Endothelial cell (in vitro differentiated cells): ENCODE results near the gene PLEKHG3. TPM values are rescaled to one million over a fixed set of nuclear protein-coding genes. Genes with fewer than 3 reads are reported as not detected.

Experiments used
- DNase-seq: peaks from one replicate; pipeline ENCODE4 v3.0.0; 2021; ENCODE audit warnings: low spot score
- H3K27ac Mint-ChIP-seq: one replicate; pipeline ENCODE4 v1.8.0; 2021; ENCODE audit warnings: mixed read lengths, inconsistent platforms; ENCODE audit not compliant: unreplicated experiment
- H3K27me3 Mint-ChIP-seq: one replicate; pipeline ENCODE4 v1.8.0; 2021; ENCODE audit warnings: mild to moderate bottlenecking, moderate library complexity, mixed read lengths, inconsistent platforms; ENCODE audit not compliant: unreplicated experiment
- H3K36me3 Mint-ChIP-seq: one replicate; pipeline ENCODE4 v1.8.0; 2021; ENCODE audit warnings: mild to moderate bottlenecking, low read depth, mixed read lengths, inconsistent platforms; ENCODE audit not compliant: unreplicated experiment
- H3K4me1 Mint-ChIP-seq: one replicate; pipeline ENCODE4 v1.8.0; 2021; ENCODE audit warnings: mild to moderate bottlenecking, mixed read lengths, inconsistent platforms; ENCODE audit not compliant: unreplicated experiment
- H3K4me3 Mint-ChIP-seq: one replicate; pipeline ENCODE4 v1.8.0; 2021; ENCODE audit warnings: mild to moderate bottlenecking, mixed read lengths, inconsistent platforms; ENCODE audit not compliant: unreplicated experiment
- H3K9me3 Mint-ChIP-seq: one replicate; pipeline ENCODE4 v1.8.0; 2021; ENCODE audit warnings: mixed read lengths, inconsistent platforms; ENCODE audit not compliant: unreplicated experiment
- CTCF ChIP-seq: fragments of 200-600 bp; sonication (generic); IDR thresholded peaks from one replicate; pipeline ENCODE4 v1.5.0; 2021; ENCODE audit warnings: antibody characterized with exemption; ENCODE audit not compliant: unreplicated experiment
- total RNA-seq: library from RNA; stranded (reverse); fragmentation: NEBNext Ultra II Directional; extraction: Animal tissue kit (Norgen Biotek cat#: 25700); gene quantifications from one replicate; pipeline ENCODE4 v1.2.1, GENCODE V29; 2021; ENCODE audit not compliant: unreplicated experiment

PLEKHG3 gene
- total RNA-seq, 1 donor from 2014 or later, result 31.4 TPM

GRCh38 chr14:64771161-64771560 lies 66.9 kb downstream of the PLEKHG3 start:
- no peak for TF ChIP-seq CTCF
- no peaks in the 10 kb centered on the region for H3K9me3 Mint-ChIP-seq
- H3K27me3 Mint-ChIP-seq, result peaks cover 10% of the 10 kb centered on the region
- no peak for DNase-seq
- H3K27ac Mint-ChIP-seq, result no peak overlapping the region
- H3K4me1 Mint-ChIP-seq, result peaks cover 9% of the 10 kb centered on the region
- peaks cover 4% of the 10 kb centered on the region for H3K36me3 Mint-ChIP-seq
- H3K4me3 Mint-ChIP-seq, result no peak overlapping the region

GRCh38 chr14:64772397-64772950 lies 68.2 kb downstream of the PLEKHG3 start:
- peaks cover 4% of the 10 kb centered on the region for H3K36me3 Mint-ChIP-seq
- no peak for DNase-seq
- H3K4me3 Mint-ChIP-seq, result no peak overlapping the region
- peaks cover 5% of the 10 kb centered on the region for H3K4me1 Mint-ChIP-seq
- no peak for TF ChIP-seq CTCF
- H3K27ac Mint-ChIP-seq, result no peak overlapping the region
- peaks cover 10% of the 10 kb centered on the region for H3K27me3 Mint-ChIP-seq
- no peaks in the 10 kb centered on the region for H3K9me3 Mint-ChIP-seq

GRCh38 chr14:64773046-64773445 lies 68.8 kb downstream of the PLEKHG3 start:
- no peaks in the 10 kb centered on the region for H3K9me3 Mint-ChIP-seq

GRCh38 chr14:64773577-64773976 lies 69.4 kb downstream of the PLEKHG3 start:
- DNase-seq, result no peak
- Mint-ChIP-seq H3K9me3 (no peaks in the 10 kb centered on the region), H3K36me3 (peaks cover 4% of the 10 kb centered on the region), H3K27me3 (peaks cover 7% of the 10 kb centered on the region), H3K4me3 (no peak overlapping the region), H3K27ac (no peak overlapping the region), H3K4me1 (peaks cover 3% of the 10 kb centered on the region)
- TF ChIP-seq CTCF, result no peak

More at GRCh38 chr14:64773046-64773445, 68.8 kb downstream of the PLEKHG3 start:
- Mint-ChIP-seq H3K36me3 (peaks cover 4% of the 10 kb centered on the region), H3K27ac (no peak overlapping the region), H3K27me3 (peaks cover 8% of the 10 kb centered on the region), H3K4me1 (peaks cover 3% of the 10 kb centered on the region), H3K4me3 (no peak overlapping the region)
- DNase-seq, result no peak
- no peak for TF ChIP-seq CTCF

- Mint-ChIP-seq H3K9me3 (no peaks in the 10 kb centered on the region), H3K27me3 (peaks cover 6% of the 10 kb centered on the region), H3K4me3 (no peak overlapping the region), H3K36me3 (peaks cover 4% of the 10 kb centered on the region), H3K4me1 (peaks cover 3% of the 10 kb centered on the region), H3K27ac (no peak overlapping the region)
- no peak for TF ChIP-seq CTCF
- DNase-seq, result no peak
Measured at GRCh38 chr14:64774272-64774671, 70.0 kb downstream of the PLEKHG3 start.
